Muscle layer of colon (tissue), 2 donors: ENCODE data around the gene VWC2.

Experiments used
- H3K27ac ChIP-seq: one replicate; pipeline ENCODE4 v1.7.0; 2013; ENCODE audit warnings: low read depth, mild to moderate bottlenecking, low read length, moderate library complexity
- H3K27me3 ChIP-seq, 2 donors: one replicate each; pipeline ENCODE4 v1.7.0; 2013; ENCODE audit warnings: low read length in 2 of 2, mild to moderate bottlenecking in 2 of 2; ENCODE audit not compliant: insufficient read depth in 2 of 2, control insufficient read depth in 1 of 2
- H3K36me3 ChIP-seq: one replicate; pipeline ENCODE4 v1.7.0; 2013; ENCODE audit warnings: mild to moderate bottlenecking, low read length; ENCODE audit not compliant: insufficient read depth
- H3K4me1 ChIP-seq: one replicate; pipeline ENCODE4 v1.7.0; 2013; ENCODE audit warnings: mild to moderate bottlenecking, low read length; ENCODE audit not compliant: insufficient read depth
- H3K4me3 ChIP-seq, 2 donors: one replicate each; pipeline ENCODE4 v1.7.0; 2013; ENCODE audit warnings: low read length in 2 of 2, low read depth in 1 of 2, mild to moderate bottlenecking in 1 of 2, moderate library complexity in 1 of 2
- H3K9ac ChIP-seq: one replicate; pipeline ENCODE4 v1.7.0; 2013; ENCODE audit warnings: low read length
- H3K9me3 ChIP-seq: one replicate; pipeline ENCODE4 v1.7.0; 2013; ENCODE audit warnings: mild to moderate bottlenecking, low read length
- donor health status: abdominal sarcoma.
- donor health status: Adenocarcinoma of cecum.

Gene VWC2

DNA sequence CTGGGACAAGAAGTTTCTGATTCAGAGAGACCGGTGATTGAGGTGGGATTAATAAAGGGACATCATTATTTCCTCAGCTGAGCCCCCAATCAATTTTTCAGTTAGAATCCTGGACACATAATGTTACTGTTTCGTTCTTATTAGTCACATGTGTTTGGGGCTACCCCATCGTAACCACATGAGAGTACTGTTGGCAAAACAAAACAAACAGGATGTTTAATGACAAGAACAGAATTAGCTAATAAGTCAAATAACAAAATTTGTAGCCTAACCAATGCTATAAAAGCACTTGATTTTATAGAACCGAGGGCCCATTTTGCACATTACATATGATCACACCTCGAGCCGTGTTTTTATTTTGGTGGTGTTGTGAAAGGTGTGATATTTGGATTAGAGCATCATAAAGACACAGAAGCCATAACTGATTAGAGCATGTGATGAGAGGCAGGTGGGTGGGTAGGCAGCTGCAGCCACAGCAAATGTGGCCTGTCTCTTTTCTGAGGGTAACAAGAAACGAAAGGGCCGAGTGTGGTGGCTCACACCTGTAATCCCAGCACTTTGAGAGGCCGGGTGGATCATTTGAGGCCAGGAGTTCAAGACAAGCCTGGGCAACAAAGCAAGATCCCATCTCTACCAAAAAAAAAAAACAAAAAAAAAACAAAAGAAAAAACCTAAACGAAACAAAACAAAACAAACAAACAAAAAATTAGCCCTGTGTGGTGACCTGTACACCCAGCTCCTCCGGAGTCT lies 1.8 kb upstream of the VWC2 start:
- H3K27me3 ChIP-seq, result peaks cover 3 to 33% of the 10 kb centered on the region in 2 donors
- no peaks in the 10 kb centered on the region for H3K36me3 ChIP-seq
- no peak overlapping the region for H3K9ac ChIP-seq
- no peak overlapping the region for H3K27ac ChIP-seq
- H3K4me3 ChIP-seq, result no peak overlapping the region
- no peaks in the 10 kb centered on the region for H3K9me3 ChIP-seq
- peaks cover 6% of the 10 kb centered on the region for H3K4me1 ChIP-seq

DNA sequence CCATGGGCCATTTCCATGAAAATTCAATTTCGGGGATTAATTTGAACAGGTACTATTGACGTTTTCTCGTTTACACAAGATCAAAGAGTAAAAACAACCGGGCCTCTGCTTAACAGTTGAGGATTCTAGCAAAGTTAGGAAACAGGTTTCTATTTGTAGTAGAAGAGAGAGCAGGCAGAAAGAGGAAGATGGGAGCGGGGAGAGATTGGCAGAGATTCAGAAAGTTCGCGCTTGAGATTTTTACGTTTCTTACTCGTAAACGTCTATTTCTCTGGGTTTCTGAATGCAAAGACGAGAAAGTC lies 571 bp upstream of the VWC2 start:
- Histone ChIP-seq H3K4me3 (no peak overlapping the region), H3K27me3 (peaks cover 3 to 33% of the 10 kb centered on the region in 2 donors), H3K4me1 (peaks cover 6% of the 10 kb centered on the region), H3K9me3 (no peaks in the 10 kb centered on the region), H3K36me3 (no peaks in the 10 kb centered on the region), H3K27ac (no peak overlapping the region), H3K9ac (no peak overlapping the region)

DNA sequence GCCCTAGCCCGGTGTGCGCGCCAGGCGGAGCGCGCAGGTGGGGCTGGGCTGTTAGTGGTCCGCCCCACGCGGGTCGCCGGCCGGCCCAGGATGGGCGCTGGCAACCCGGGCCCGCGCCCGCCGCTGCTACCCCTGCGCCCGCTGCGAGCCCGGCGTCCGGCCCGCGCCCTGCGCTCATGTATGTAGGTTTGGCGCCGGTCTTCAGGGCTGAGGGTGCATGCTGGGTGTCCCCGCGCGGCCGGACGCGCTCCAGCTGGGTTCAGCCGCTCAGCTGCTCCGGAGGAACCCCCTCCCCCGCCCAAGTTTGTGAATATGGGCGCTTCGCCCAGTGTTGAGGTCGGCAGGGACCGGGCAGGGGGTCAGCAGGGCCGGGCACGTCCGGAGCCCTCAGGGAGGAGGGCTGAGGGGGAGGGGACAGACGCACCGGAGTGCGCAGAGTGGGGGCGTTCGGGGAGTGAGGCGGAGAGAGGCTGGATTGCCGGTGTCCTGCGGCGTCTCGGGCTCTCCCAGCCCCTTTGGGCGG lies 559 bp downstream of the VWC2 start:
- peaks cover 6% of the 10 kb centered on the region for H3K4me1 ChIP-seq
- no peak overlapping the region for H3K9ac ChIP-seq
- peak overlapping the region; percentile 34 to 64 for H3K4me3 ChIP-seq
- H3K9me3 ChIP-seq, result no peaks in the 10 kb centered on the region
- H3K27me3 ChIP-seq, result peaks cover 3 to 33% of the 10 kb centered on the region in 2 donors
- H3K27ac ChIP-seq, result no peak overlapping the region
- H3K36me3 ChIP-seq, result no peaks in the 10 kb centered on the region

DNA sequence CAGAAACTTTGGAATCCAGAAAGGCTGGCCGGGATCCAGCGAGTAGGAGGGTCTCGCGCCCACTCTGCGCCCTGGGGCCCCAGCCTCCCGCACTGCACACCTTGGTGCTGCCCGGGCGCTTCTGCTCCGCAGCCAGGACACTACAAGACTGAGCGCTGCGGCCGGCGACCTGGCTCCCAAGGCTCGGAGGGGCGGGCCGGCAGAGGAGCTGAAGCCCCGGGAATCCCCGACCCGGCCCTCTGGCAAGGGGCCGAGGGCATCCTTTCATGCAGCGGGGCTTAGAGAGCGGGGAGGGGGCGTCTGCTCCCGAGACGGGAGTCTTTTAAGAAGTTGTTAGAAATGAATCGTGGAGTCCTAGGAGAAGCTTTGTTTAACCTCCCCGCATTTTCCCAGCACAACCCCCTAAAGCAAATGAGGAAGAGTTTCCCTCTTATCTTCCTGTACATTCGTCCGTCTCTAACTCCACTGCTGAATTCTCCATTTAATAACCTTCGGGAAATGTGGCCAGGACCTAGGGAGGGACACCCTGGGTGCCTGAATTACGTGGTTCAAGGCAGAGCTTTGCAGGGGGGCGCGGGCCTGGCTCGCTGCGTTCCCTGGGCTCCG lies 1.1 kb downstream of the VWC2 start:
- Histone ChIP-seq H3K4me1 (peaks cover 6% of the 10 kb centered on the region), H3K9ac (no peak overlapping the region), H3K4me3 (peak overlapping the region; percentile 27 to 34), H3K36me3 (no peaks in the 10 kb centered on the region), H3K27ac (no peak overlapping the region), H3K27me3 (peaks cover 3 to 33% of the 10 kb centered on the region in 2 donors), H3K9me3 (no peaks in the 10 kb centered on the region)

DNA sequence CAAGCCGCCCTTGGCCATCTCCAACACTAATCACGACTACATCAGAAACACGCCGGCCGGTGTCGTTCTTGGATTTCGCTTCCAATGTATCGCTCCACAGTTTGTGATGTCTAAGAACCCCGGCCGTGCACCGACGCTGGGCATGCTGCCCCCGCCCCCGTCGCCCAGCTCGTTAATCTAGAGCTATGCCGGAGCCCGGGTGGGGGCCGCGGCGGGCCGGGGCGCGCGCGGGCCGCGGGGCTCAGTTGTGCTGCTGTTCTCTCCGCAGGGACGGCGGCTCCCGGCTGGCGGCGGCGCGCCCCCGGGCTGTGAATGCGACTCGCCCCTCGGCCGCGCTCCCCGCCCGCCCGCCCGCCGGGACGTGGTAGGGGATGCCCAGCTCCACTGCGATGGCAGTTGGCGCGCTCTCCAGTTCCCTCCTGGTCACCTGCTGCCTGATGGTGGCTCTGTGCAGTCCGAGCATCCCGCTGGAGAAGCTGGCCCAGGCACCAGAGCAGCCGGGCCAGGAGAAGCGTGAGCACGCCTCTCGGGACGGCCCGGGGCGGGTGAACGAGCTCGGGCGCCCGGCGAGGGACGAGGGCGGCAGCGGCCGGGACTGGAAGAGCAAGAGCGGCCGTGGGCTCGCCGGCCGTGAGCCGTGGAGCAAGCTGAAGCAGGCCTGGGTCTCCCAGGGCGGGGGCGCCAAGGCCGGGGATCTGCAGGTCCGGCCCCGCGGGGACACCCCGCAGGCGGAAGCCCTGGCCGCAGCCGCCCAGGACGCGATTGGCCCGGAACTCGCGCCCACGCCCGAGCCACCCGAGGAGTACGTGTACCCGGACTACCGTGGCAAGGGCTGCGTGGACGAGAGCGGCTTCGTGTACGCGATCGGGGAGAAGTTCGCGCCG lies 1.9 kb downstream of the VWC2 start:
- Histone ChIP-seq H3K4me3 (peak overlapping the region; percentile 27 to 34), H3K9me3 (no peaks in the 10 kb centered on the region), H3K4me1 (peaks cover 6% of the 10 kb centered on the region), H3K36me3 (no peaks in the 10 kb centered on the region), H3K9ac (no peak overlapping the region), H3K27ac (no peak overlapping the region), H3K27me3 (peaks cover 3 to 33% of the 10 kb centered on the region in 2 donors)

DNA sequence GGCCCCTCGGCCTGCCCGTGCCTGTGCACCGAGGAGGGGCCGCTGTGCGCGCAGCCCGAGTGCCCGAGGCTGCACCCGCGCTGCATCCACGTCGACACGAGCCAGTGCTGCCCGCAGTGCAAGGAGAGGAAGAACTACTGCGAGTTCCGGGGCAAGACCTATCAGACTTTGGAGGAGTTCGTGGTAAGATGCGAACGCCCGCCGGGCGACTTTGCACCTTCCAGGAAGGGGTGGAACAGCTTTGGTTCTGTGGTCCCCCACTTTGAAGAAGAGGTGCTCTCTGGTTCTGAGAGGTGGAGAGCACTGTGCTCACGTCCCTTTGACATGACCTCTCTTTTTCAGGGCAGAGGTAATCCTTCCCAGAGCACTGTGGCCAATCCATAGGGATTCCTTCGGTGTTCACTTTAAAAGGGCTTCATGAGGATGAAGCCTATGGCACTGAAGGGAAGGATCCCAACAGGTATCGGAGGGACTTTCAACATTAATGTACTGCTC lies 2.6 kb downstream of the VWC2 start:
- no peak overlapping the region for H3K9ac ChIP-seq
- peaks cover 6% of the 10 kb centered on the region for H3K4me1 ChIP-seq
- H3K27me3 ChIP-seq, result peaks cover 3 to 33% of the 10 kb centered on the region in 2 donors

DNA sequence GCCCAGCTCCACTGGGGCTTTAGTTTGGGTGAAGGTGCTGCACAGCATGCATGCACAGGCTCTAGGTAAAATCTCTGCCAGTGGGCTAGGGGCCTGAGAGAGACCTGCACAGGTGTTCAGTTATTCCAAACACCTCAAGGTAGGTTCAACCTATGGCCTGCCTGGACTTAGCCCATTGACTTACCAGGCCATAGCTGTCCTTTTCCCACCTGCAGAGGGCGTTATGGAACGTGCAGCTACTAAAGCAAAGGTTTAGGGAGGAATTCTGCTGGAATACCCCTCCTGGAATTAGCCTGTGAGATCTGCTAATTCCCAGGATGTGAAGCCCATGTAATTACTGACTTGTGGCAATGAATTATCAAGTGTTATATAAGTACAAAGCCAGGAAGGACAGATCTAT lies 3.6 kb downstream of the VWC2 start:
- Histone ChIP-seq H3K4me1 (peaks cover 6% of the 10 kb centered on the region), H3K9me3 (no peaks in the 10 kb centered on the region), H3K27me3 (peaks cover 3 to 33% of the 10 kb centered on the region in 2 donors), H3K27ac (no peak overlapping the region), H3K4me3 (no peak overlapping the region), H3K36me3 (no peaks in the 10 kb centered on the region), H3K9ac (no peak overlapping the region)

More for the DNA sequence above, 2.6 kb downstream of the VWC2 start:
- Histone ChIP-seq H3K4me3 (peak overlapping the region in 1 of 2 donors; percentile 27), H3K9me3 (no peaks in the 10 kb centered on the region), H3K36me3 (no peaks in the 10 kb centered on the region), H3K27ac (no peak overlapping the region)

DNA sequence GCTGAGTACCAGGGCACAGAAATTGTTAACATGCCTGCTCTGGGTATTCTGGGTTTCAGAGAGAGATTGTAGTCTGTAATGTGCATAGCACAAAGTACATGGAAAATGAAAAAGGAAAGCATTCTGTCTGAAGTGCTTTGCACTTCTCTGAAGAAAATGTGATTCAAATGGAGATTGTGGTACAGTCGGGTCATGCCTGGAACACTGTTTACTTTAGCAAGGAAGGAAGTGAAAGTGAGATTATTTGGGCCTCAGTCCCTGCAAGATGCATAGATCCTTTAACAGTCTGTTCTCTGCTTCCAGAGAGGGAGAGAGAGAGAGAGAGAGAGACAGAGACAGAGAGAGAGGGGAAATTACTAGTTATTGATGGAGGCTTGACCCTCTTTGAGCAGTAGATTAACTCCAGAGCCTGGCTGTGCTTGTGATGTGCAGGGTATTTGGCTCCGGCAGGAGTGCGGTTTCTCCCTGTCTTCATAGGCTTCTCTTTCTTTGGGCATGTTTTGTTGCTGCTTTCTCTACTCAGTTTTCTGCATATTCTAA lies 5.4 kb downstream of the VWC2 start:
- Histone ChIP-seq H3K36me3 (no peaks in the 10 kb centered on the region), H3K4me3 (no peak overlapping the region), H3K4me1 (peaks cover 6% of the 10 kb centered on the region), H3K27me3 (peaks cover 3 to 21% of the 10 kb centered on the region in 2 donors), H3K27ac (no peak overlapping the region), H3K9ac (no peak overlapping the region), H3K9me3 (no peaks in the 10 kb centered on the region)

DNA sequence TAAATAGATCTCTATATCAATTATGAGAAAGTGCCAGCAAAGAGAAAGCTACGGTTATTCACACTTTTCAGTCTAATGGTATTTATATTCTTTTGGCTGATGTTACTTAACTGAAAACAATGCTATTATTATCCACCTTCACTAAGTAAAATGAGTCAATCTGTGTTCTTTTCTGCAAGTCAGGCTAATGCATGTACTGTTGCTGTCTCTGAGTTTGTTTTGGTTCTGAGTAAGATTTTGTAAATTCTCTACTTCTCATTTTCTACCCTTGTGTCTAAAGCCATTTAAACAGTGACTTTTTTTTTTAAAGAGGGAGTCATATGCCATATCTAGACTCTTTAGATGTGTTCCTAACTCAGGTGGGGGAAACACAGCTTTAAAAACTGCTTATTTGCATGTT lies 7.5 kb downstream of the VWC2 start:
- Histone ChIP-seq H3K9me3 (no peaks in the 10 kb centered on the region), H3K27ac (no peak overlapping the region), H3K4me3 (no peak overlapping the region), H3K9ac (no peak overlapping the region), H3K4me1 (no peaks in the 10 kb centered on the region), H3K36me3 (no peaks in the 10 kb centered on the region), H3K27me3 (peaks cover 3% of the 10 kb centered on the region in 2 donors)

DNA sequence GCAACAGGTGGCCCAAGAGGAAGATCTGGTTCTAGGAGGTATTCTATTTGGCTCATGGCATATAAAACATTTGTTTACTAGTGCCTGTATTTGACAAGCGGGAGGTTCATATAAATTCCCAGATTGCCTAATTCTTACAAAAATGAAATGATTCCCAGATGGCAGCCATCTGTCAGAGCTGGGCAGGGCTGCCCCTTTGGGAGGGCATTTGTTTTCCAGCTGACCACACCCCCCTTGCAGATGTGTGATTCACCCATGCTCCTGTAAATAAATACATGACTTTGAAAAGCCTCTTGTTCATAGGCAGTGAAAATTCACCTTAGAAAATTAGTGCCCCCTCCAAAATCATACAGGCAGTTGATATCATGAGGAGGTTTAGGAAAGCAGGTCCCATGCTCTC lies 8.6 kb downstream of the VWC2 start:
- Histone ChIP-seq H3K27ac (no peak overlapping the region), H3K36me3 (no peaks in the 10 kb centered on the region), H3K9ac (no peak overlapping the region), H3K4me3 (no peak overlapping the region), H3K27me3 (no peaks in the 10 kb centered on the region), H3K9me3 (no peaks in the 10 kb centered on the region), H3K4me1 (no peaks in the 10 kb centered on the region)

DNA sequence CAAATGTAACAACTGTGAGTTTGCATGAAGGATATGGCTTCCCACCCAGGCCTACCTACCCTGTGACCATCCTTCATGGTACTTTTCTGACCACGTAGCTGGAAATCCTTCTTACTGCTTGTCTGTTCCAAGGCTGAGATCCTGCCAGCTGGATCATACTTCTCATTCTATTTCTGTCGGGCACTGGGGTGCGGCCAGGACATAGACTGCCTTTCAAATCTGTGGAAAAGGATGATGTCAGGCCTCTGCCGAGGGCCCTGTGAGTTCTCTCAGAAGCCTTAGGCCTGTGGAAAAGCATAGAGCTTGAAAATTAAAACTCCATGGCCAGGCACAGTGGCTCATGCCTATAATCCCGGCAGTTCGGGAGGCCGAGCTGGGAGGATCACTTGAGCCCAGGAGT lies 10.0 kb downstream of the VWC2 start:
- Histone ChIP-seq H3K4me1 (no peaks in the 10 kb centered on the region), H3K4me3 (no peak overlapping the region), H3K9ac (no peak overlapping the region), H3K36me3 (no peaks in the 10 kb centered on the region), H3K9me3 (no peaks in the 10 kb centered on the region), H3K27me3 (no peaks in the 10 kb centered on the region), H3K27ac (no peak overlapping the region)
